ENCODE results near the gene AHDC1. TPM values are rescaled to one million over a fixed set of nuclear protein-coding genes. Genes with fewer than 3 reads are reported as not detected.

The AHDC1 gene
- total RNA-seq, 1 donor from 2014 or later: 124 TPM

DNA sequence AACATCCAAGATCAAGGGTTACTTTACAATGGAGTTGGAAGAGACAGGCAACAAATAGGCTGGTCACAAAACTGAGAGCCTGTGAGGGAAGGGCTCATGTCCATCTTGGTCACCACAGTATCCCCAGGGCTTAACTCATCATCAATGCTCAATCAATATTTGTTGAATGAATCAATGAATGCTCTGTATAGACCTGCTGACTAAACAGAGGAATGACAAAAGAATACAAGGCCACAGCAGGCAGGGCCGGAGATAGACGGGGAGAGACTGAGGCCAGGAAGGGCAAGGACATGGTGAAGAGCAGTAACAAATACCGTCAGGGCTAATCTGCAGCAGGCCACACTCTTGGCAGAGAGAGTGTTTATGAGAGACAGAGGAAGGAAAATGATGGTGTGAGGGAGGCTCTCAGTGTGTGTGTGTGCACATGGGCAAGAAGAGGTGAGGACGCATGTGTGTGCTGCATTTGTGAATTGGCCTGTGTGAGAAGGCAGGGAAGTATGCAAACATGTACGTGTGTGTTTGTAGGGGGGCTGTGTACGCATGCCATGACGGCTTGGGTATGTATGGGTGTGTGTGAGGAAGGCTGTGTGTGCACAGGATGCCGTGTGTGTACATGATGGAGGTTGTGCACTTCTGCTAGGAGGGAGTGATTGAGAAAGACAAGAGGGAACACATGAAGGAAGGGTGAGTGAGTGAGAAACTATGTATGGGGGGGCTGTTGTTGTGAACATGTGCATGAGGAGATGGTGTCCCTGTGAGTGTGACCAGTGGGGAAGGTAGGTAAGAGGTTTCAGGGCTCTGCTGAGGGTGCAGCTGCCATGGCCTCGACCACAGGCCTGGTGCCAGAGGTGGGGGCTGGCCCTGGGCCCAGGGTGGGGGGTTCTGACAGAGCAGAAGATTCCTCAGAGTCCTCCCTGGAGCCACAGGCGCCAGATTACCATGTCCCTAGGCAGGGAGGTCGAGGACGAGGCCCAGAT lies 15.4 kb downstream of the AHDC1 start:
- H3K27me3 Mint-ChIP-seq (ENCODE audit: unreplicated experiment): no peaks in the 10 kb centered on the region
- no peak for DNase-seq (ENCODE audit: extremely low spot score, unreplicated experiment)
- TF ChIP-seq, protein P1, sequence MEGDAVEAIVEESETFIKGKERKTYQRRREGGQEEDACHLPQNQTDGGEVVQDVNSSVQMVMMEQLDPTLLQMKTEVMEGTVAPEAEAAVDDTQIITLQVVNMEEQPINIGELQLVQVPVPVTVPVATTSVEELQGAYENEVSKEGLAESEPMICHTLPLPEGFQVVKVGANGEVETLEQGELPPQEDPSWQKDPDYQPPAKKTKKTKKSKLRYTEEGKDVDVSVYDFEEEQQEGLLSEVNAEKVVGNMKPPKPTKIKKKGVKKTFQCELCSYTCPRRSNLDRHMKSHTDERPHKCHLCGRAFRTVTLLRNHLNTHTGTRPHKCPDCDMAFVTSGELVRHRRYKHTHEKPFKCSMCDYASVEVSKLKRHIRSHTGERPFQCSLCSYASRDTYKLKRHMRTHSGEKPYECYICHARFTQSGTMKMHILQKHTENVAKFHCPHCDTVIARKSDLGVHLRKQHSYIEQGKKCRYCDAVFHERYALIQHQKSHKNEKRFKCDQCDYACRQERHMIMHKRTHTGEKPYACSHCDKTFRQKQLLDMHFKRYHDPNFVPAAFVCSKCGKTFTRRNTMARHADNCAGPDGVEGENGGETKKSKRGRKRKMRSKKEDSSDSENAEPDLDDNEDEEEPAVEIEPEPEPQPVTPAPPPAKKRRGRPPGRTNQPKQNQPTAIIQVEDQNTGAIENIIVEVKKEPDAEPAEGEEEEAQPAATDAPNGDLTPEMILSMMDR (IDR thresholded peaks at IDR 0.05): no peak
- H3K36me3 Mint-ChIP-seq (ENCODE audit: unreplicated experiment): peaks cover 2% of the 10 kb centered on the region
- no peak overlapping the region for H3K27ac Mint-ChIP-seq (ENCODE audit: unreplicated experiment)
- no peak overlapping the region for H3K4me3 Mint-ChIP-seq (ENCODE audit: unreplicated experiment)
- no peaks in the 10 kb centered on the region for H3K9me3 Mint-ChIP-seq (ENCODE audit: unreplicated experiment)
- peaks cover 30% of the 10 kb centered on the region for H3K4me1 Mint-ChIP-seq (ENCODE audit: unreplicated experiment)

DNA sequence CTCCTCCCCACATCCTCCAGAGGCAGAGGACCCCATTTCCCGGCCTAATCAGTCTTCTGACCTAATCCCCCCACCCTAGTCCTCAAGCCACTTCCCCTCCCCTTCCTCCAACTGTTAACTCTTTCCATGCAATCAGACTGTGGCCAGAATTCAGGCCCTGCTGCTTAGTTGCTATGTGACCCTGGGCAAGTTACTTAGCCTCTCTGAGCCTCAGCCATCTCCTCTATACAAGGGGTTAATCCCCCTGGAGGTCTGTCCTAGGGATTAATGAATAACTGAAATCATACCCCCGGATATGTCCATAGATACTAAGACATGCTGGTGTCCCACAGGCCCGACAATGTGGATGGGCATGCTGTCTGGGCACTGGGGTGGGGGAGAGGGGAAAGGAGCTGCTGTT lies 18.3 kb downstream of the AHDC1 start:
- Mint-ChIP-seq H3K36me3 (ENCODE audit: unreplicated experiment) (peaks cover 9% of the 10 kb centered on the region), H3K27ac (ENCODE audit: unreplicated experiment) (peak overlapping the region; percentile 43), H3K4me3 (ENCODE audit: unreplicated experiment) (no peak overlapping the region)

GRCh38 chr1:27584453-27584852 lies 19.5 kb downstream of the AHDC1 start:
- Mint-ChIP-seq H3K27me3 (ENCODE audit: unreplicated experiment) (no peaks in the 10 kb centered on the region), H3K4me1 (ENCODE audit: unreplicated experiment) (peaks cover 49% of the 10 kb centered on the region), H3K27ac (ENCODE audit: unreplicated experiment) (no peak overlapping the region), H3K9me3 (ENCODE audit: unreplicated experiment) (no peaks in the 10 kb centered on the region), H3K4me3 (ENCODE audit: unreplicated experiment) (no peak overlapping the region), H3K36me3 (ENCODE audit: unreplicated experiment) (peaks cover 9% of the 10 kb centered on the region)
- TF ChIP-seq, protein P1 (IDR thresholded peaks at IDR 0.05): no peak
- DNase-seq (ENCODE audit: extremely low spot score, unreplicated experiment): no peak

More for the DNA sequence above, 18.3 kb downstream of the AHDC1 start:
- H3K27me3 Mint-ChIP-seq (ENCODE audit: unreplicated experiment): no peaks in the 10 kb centered on the region
- TF ChIP-seq, protein P1 (IDR thresholded peaks at IDR 0.05): no peak
- no peak for DNase-seq (ENCODE audit: extremely low spot score, unreplicated experiment)
- H3K4me1 Mint-ChIP-seq (ENCODE audit: unreplicated experiment): peaks cover 42% of the 10 kb centered on the region
- H3K9me3 Mint-ChIP-seq (ENCODE audit: unreplicated experiment): no peaks in the 10 kb centered on the region

GRCh38 chr1:27583479-27583878 lies 20.5 kb downstream of the AHDC1 start:
- Mint-ChIP-seq H3K36me3 (ENCODE audit: unreplicated experiment) (peaks cover 9% of the 10 kb centered on the region), H3K27ac (ENCODE audit: unreplicated experiment) (peak overlapping the region; percentile 56), H3K4me1 (ENCODE audit: unreplicated experiment) (peaks cover 59% of the 10 kb centered on the region), H3K4me3 (ENCODE audit: unreplicated experiment) (no peak overlapping the region), H3K9me3 (ENCODE audit: unreplicated experiment) (no peaks in the 10 kb centered on the region), H3K27me3 (ENCODE audit: unreplicated experiment) (no peaks in the 10 kb centered on the region)
- TF ChIP-seq, protein P1 (IDR thresholded peaks at IDR 0.05): no peak
- no peak for DNase-seq (ENCODE audit: extremely low spot score, unreplicated experiment)

DNA sequence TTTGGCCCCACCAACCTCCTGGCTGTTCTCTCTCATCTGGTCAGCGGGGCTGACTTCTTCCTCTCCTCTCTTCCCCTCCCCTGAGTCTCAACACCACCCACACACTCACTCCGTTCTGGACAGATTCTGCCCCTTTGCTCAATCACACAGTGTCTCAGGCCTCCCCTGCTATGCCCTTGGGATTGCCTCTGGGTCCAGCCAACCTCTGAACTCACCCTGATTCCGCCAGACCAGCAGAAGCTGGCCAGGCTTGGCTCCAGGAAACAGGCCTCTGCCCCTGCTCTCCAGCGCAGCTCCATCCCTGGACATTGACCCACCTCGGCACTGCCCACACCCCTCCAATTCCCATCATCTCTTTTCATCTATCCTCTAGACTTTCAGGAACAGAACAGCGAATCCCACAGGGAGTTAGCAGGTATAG lies 22.1 kb downstream of the AHDC1 start:
- H3K27me3 Mint-ChIP-seq (ENCODE audit: unreplicated experiment): no peaks in the 10 kb centered on the region
- H3K4me1 Mint-ChIP-seq (ENCODE audit: unreplicated experiment): peaks cover 71% of the 10 kb centered on the region
- H3K4me3 Mint-ChIP-seq (ENCODE audit: unreplicated experiment): no peak overlapping the region
- DNase-seq (ENCODE audit: extremely low spot score, unreplicated experiment): no peak
- H3K27ac Mint-ChIP-seq (ENCODE audit: unreplicated experiment): peak overlapping the region; percentile 77
- TF ChIP-seq, protein P1 (IDR thresholded peaks at IDR 0.05): no peak
- H3K36me3 Mint-ChIP-seq (ENCODE audit: unreplicated experiment): peaks cover 7% of the 10 kb centered on the region
- no peaks in the 10 kb centered on the region for H3K9me3 Mint-ChIP-seq (ENCODE audit: unreplicated experiment)
